ENCODE results near the gene ATXN2L. TPM values are rescaled to one million over a fixed set of nuclear protein-coding genes. Genes with fewer than 3 reads are reported as not detected.

ATXN2L gene
- total and polyA plus RNA-seq, 2 experiments from 2014 or later = 134 to 192 TPM

DNA sequence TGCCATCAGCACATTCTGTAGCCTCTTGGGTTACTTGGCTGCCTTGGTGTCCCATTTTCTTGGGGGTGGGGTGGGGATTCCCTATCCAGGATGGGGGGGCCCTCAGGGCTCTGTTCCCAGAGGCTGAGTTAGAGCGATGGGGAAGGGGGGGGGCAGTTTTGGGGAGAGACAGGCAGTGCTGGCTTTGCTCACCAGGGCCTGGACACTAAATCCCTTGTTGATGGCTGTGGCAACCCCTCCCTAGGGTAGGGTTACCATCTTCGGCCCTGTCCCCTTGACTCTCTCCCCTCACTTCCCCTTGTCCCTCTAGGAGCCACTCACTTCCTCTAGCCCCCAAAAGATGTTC, 54.8 kb downstream of the ATXN2L start:
- H3K9me3 Mint-ChIP-seq = no peaks in the 10 kb centered on the region; the same call in 2 of the 3 replicates
- peaks cover 12% of the 10 kb centered on the region for H3F3A ChIP-seq (replicated peaks; ENCODE audit: low read depth)
- H3K9me2 ChIP-seq (ENCODE audit: insufficient read depth) = no peaks in the 10 kb centered on the region
- H3K79me2 ChIP-seq (replicated peaks; ENCODE audit: insufficient read depth) = no peaks in the 10 kb centered on the region
- peaks cover 22% of the 10 kb centered on the region; the same call in 1 of the 2 replicates for H3K4me1 ChIP-seq (ENCODE audit: insufficient read depth)
- H4K20me1 ChIP-seq (replicated peaks; ENCODE audit: insufficient read depth) = no peaks in the 10 kb centered on the region; the same call in 1 of the 2 replicates
- no peak overlapping the region for H2AFZ ChIP-seq
- H3K27me3 Mint-ChIP-seq (ENCODE audit: insufficient read depth, low read depth, poor library complexity) = peaks cover 25% of the 10 kb centered on the region
- DNase-seq (ENCODE audit: low spot score) (no peak), ATAC-seq (no peak)
- H3K4me1 Mint-ChIP-seq = peaks cover 45% of the 10 kb centered on the region
- peak overlapping the region; percentile 92 for H3K4me3 Mint-ChIP-seq
- H3K27ac Mint-ChIP-seq = no peak overlapping the region
- H3K27me3 ChIP-seq (ENCODE audit: insufficient read depth) = peaks cover 22% of the 10 kb centered on the region; the same call in 1 of the 2 replicates
- no peak overlapping the region for H3K4me3 ChIP-seq
- peaks cover 18% of the 10 kb centered on the region for H3K36me3 Mint-ChIP-seq (ENCODE audit: low read depth)
- no peak overlapping the region for H3K27ac ChIP-seq (ENCODE audit: low read depth)
- H3K4me2 ChIP-seq = peak overlapping the region; percentile 99; the same call in 1 of the 2 replicates
- H3K36me3 ChIP-seq (ENCODE audit: insufficient read depth) = no peaks in the 10 kb centered on the region
- TF ChIP-seq JUNB (IDR thresholded peaks at IDR 0.05; ENCODE audit: unreplicated experiment) (no peak), CREB1 (CRISPR knock-in tag; IDR thresholded peaks at IDR 0.05; ENCODE audit: low read depth) (no peak), ZNF331 (CRISPR knock-in tag; IDR thresholded peaks at IDR 0.05; ENCODE audit: low read depth) (no peak), ZNF114 (CRISPR knock-in tag; IDR thresholded peaks at IDR 0.05) (no peak)
- TF ChIP-seq, protein P1, sequence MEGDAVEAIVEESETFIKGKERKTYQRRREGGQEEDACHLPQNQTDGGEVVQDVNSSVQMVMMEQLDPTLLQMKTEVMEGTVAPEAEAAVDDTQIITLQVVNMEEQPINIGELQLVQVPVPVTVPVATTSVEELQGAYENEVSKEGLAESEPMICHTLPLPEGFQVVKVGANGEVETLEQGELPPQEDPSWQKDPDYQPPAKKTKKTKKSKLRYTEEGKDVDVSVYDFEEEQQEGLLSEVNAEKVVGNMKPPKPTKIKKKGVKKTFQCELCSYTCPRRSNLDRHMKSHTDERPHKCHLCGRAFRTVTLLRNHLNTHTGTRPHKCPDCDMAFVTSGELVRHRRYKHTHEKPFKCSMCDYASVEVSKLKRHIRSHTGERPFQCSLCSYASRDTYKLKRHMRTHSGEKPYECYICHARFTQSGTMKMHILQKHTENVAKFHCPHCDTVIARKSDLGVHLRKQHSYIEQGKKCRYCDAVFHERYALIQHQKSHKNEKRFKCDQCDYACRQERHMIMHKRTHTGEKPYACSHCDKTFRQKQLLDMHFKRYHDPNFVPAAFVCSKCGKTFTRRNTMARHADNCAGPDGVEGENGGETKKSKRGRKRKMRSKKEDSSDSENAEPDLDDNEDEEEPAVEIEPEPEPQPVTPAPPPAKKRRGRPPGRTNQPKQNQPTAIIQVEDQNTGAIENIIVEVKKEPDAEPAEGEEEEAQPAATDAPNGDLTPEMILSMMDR (conservative IDR thresholded peaks at IDR 0.05; ENCODE audit: low read depth in 2 of 2) = no peak

DNA sequence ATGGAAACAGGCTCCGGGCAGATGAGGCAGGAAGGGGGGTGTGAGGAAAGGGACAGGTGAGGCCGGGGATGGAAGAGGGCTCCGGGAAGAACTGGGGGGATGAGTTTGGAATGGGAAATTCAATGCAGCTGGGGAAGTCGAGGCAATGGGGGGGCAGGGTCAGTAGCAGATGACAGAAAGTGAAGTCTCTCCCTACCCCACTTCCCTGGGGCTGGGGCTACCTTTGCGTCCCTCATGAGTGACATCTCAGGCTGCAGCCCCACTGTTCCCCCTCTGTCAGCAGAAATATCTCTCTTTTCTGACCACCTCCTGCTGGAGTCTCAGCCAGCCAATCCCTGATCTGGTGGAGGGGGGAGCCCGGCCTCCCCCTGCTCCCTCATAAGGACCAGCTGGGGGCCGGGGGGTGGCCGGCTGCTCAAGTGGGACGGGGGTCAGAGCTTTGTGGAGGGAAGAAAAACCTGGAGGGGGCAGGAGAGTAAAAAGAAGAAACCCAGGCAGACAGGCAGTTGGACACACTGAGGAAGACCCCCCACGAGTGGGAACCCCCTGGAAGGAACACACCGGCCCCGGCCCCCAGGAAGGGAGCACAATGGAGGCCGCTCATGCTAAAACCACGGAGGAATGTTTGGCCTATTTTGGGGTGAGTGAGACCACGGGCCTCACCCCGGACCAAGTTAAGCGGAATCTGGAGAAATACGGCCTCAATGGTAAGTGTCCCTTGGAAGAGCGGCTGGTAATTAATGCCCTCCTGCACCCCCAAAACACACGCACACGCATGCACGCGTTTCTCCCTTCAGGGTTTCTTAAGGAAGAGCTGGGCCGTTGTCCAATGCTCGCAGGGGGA, 55.5 kb downstream of the ATXN2L start, which contains the start of gene ATP2A1:
Gene ATP2A1, plus strand, starts transcription at position 406 of the 844 bp plus-strand sequence. Its CDS starts 184 bp downstream, at position 590.
- H3K36me3 ChIP-seq (ENCODE audit: insufficient read depth) = no peaks in the 10 kb centered on the region
- Mint-ChIP-seq H3K4me3 (peak within 1 kb of the TSS; percentile 92), H3K27me3 (ENCODE audit: insufficient read depth, low read depth, poor library complexity) (peaks cover 27% of the 10 kb centered on the region), H3K27ac (peak within 1 kb of the TSS; percentile 93), H3K9me3 (no peaks in the 10 kb centered on the region; the same call in 2 of the 3 replicates), H3K36me3 (ENCODE audit: low read depth) (peaks cover 17% of the 10 kb centered on the region), H3K4me1 (peaks cover 51% of the 10 kb centered on the region)
- H3K9me2 ChIP-seq (ENCODE audit: insufficient read depth) = no peaks in the 10 kb centered on the region
- peaks cover 12% of the 10 kb centered on the region for H3F3A ChIP-seq (replicated peaks; ENCODE audit: low read depth)
- DNase-seq (ENCODE audit: low spot score) = no peak
- TF ChIP-seq, protein P2, sequence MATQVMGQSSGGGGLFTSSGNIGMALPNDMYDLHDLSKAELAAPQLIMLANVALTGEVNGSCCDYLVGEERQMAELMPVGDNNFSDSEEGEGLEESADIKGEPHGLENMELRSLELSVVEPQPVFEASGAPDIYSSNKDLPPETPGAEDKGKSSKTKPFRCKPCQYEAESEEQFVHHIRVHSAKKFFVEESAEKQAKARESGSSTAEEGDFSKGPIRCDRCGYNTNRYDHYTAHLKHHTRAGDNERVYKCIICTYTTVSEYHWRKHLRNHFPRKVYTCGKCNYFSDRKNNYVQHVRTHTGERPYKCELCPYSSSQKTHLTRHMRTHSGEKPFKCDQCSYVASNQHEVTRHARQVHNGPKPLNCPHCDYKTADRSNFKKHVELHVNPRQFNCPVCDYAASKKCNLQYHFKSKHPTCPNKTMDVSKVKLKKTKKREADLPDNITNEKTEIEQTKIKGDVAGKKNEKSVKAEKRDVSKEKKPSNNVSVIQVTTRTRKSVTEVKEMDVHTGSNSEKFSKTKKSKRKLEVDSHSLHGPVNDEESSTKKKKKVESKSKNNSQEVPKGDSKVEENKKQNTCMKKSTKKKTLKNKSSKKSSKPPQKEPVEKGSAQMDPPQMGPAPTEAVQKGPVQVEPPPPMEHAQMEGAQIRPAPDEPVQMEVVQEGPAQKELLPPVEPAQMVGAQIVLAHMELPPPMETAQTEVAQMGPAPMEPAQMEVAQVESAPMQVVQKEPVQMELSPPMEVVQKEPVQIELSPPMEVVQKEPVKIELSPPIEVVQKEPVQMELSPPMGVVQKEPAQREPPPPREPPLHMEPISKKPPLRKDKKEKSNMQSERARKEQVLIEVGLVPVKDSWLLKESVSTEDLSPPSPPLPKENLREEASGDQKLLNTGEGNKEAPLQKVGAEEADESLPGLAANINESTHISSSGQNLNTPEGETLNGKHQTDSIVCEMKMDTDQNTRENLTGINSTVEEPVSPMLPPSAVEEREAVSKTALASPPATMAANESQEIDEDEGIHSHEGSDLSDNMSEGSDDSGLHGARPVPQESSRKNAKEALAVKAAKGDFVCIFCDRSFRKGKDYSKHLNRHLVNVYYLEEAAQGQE (IDR thresholded peaks at IDR 0.05; ENCODE audit: unreplicated experiment) = no peak
- TF ChIP-seq ZNF114 (CRISPR knock-in tag; IDR thresholded peaks at IDR 0.05) (no peak), NANOG (IDR thresholded peaks at IDR 0.05; ENCODE audit: borderline replicate concordance) (no peak), JUNB (IDR thresholded peaks at IDR 0.05; ENCODE audit: unreplicated experiment) (no peak), EZH2phosphoT487 (IDR thresholded peaks at IDR 0.05; ENCODE audit: unreplicated experiment) (no peak), EZH2 (IDR thresholded peaks at IDR 0.05; ENCODE audit: low read depth, unreplicated experiment) (no peak), ZNF331 (CRISPR knock-in tag; IDR thresholded peaks at IDR 0.05; ENCODE audit: low read depth) (no peak), CREB1 (CRISPR knock-in tag; IDR thresholded peaks at IDR 0.05; ENCODE audit: low read depth) (no peak), STAT1 (IDR thresholded peaks at IDR 0.05; ENCODE audit: unreplicated experiment) (no peak)
- TF ChIP-seq, protein P3, sequence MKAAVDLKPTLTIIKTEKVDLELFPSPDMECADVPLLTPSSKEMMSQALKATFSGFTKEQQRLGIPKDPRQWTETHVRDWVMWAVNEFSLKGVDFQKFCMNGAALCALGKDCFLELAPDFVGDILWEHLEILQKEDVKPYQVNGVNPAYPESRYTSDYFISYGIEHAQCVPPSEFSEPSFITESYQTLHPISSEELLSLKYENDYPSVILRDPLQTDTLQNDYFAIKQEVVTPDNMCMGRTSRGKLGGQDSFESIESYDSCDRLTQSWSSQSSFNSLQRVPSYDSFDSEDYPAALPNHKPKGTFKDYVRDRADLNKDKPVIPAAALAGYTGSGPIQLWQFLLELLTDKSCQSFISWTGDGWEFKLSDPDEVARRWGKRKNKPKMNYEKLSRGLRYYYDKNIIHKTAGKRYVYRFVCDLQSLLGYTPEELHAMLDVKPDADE (IDR thresholded peaks at IDR 0.05) = no peak
- TF ChIP-seq, protein P1 (conservative IDR thresholded peaks at IDR 0.05; ENCODE audit: low read depth in 2 of 2) = no peak
- no peak for ATAC-seq
- peak within 1 kb of the TSS; percentile 99 for H3K4me2 ChIP-seq
- H3K27me3 ChIP-seq (ENCODE audit: insufficient read depth) = peaks cover 22% of the 10 kb centered on the region; the same call in 1 of the 2 replicates
- H2AFZ ChIP-seq = peak within 1 kb of the TSS; percentile 84; the same call in 1 of the 2 replicates
- peak within 1 kb of the TSS; percentile 91 for H3K4me3 ChIP-seq
- H3K27ac ChIP-seq (ENCODE audit: low read depth) = 0 out of 2 replicates have a peak within 1 kb of the TSS, but pooled peaks have one; percentile 63
- peaks cover 29% of the 10 kb centered on the region for H3K4me1 ChIP-seq (ENCODE audit: insufficient read depth)
- H4K20me1 ChIP-seq (replicated peaks; ENCODE audit: insufficient read depth) = no peaks in the 10 kb centered on the region; the same call in 1 of the 2 replicates
- H3K79me2 ChIP-seq (replicated peaks; ENCODE audit: insufficient read depth) = no peaks in the 10 kb centered on the region

Measured in GM23338 (cell line).